ENCODE data around the gene TCF7L1.
A peak's percentile ranks its signal among the peaks of the same experiment; 100 is the strongest.

Gene TCF7L1

GRCh38 chr2:85231952-85232351 lies 98.8 kb downstream of the TCF7L1 start:
- DNase-seq = no peak

GRCh38 chr2:85234868-85235267 lies 101.7 kb downstream of the TCF7L1 start:
- DNase-seq = peak; percentile 73

GRCh38 chr2:85235281-85235680 lies 102.1 kb downstream of the TCF7L1 start:
- DNase-seq = no peak

GRCh38 chr2:85236084-85236483 lies 102.9 kb downstream of the TCF7L1 start:
- no peak for DNase-seq

- DNase-seq = peak; percentile 80
These were observed 104.8 kb downstream of the TCF7L1 start for GRCh38 chr2:85237849-85238565.

GRCh38 chr2:85238607-85239006 lies 105.4 kb downstream of the TCF7L1 start:
- no peak for DNase-seq

- no peak for DNase-seq
These were observed 105.9 kb downstream of the TCF7L1 start for GRCh38 chr2:85239102-85239501.

- DNase-seq = no peak
These were observed 106.9 kb downstream of the TCF7L1 start for GRCh38 chr2:85240055-85240454.

GRCh38 chr2:85242321-85242720 lies 109.1 kb downstream of the TCF7L1 start:
- no peak for DNase-seq

GRCh38 chr2:85243101-85244072 lies 110.2 kb downstream of the TCF7L1 start:
- peak; percentile 77 for DNase-seq

- DNase-seq = peak; percentile 22
These were observed 111.6 kb downstream of the TCF7L1 start for GRCh38 chr2:85244828-85245227.

- no peak for DNase-seq
These were observed 112.7 kb downstream of the TCF7L1 start for GRCh38 chr2:85245891-85246290.

GRCh38 chr2:85246348-85246747 lies 113.2 kb downstream of the TCF7L1 start:
- DNase-seq = no peak

- no peak for DNase-seq
These were observed 114.4 kb downstream of the TCF7L1 start for GRCh38 chr2:85247610-85248009.

- DNase-seq = peak; percentile 90
These were observed 115.7 kb downstream of the TCF7L1 start for GRCh38 chr2:85248773-85249509.

GRCh38 chr2:85250045-85250444 lies 116.9 kb downstream of the TCF7L1 start:
- DNase-seq = no peak

GRCh38 chr2:85251070-85251616 lies 118.0 kb downstream of the TCF7L1 start:
- DNase-seq = no peak

GRCh38 chr2:85253890-85254289 lies 120.7 kb downstream of the TCF7L1 start:
- DNase-seq = no peak

GRCh38 chr2:85254540-85255300 lies 121.5 kb downstream of the TCF7L1 start:
- peak; percentile 84 for DNase-seq

- no peak for DNase-seq
These were observed 122.2 kb downstream of the TCF7L1 start for GRCh38 chr2:85255456-85255812.

- DNase-seq = peak; percentile 98
These were observed 122.8 kb downstream of the TCF7L1 start for GRCh38 chr2:85255813-85256594.
